ENCODE data around the gene GATA3. TPM values are rescaled to one million over a fixed set of nuclear protein-coding genes. Genes with fewer than 3 reads are reported as not detected.
A peak's percentile ranks its signal among the peaks of the same experiment; 100 is the strongest.

The GATA3 gene
- total RNA-seq, 1 donor = not detected

DNA sequence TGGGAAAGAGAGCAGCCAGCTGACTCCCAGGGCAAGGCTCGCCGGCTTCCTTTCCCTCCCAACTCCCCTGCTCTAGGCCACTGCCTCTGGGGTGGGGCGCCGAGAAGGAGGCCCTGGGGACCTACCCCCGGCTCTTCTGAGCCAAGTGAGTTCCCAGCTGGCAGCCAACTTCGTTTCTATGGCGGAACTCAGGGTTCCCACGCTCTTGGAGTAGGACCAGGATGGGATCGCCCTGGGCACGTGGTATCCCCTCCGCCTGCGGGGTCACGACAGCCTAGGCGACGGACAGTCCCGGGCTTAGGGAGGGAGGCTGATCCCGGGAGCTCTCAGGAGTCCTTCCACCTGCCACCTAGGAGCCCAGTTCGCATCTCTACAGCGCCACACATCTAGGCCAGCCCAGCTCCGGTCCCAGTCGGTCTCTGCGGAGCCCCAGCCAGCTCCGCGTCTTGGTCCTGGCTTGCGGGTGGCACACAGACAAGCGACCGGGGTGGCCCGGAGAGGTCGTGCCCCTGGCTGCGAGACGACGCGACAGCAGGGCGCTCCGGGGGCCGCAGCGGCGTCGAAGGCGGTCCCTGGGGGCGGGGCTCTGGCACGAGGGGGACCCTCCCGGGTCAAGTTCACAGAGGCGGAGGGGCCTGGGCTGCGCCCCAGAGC is 20.5 kb upstream of the GATA3 start:
- peak; percentile 75 for DNase-seq (ENCODE audit: insufficient read length, low spot score, missing footprints)
- TF ChIP-seq CTCF (IDR thresholded peaks at IDR 0.05; ENCODE audit: extremely low read depth, low read depth, low read length) = no peak
- Histone ChIP-seq H4K20me1 (ENCODE audit: insufficient read depth, low read length) (no peaks in the 10 kb centered on the region), H3K4me1 (ENCODE audit: insufficient read depth, low read length) (no peaks in the 10 kb centered on the region), H3K4me2 (ENCODE audit: insufficient read depth, low read length) (no peak overlapping the region), H3K79me2 (ENCODE audit: insufficient read depth, low read length) (no peaks in the 10 kb centered on the region), H3K27ac (ENCODE audit: low read depth, low read length) (no peak overlapping the region), H3K4me3 (ENCODE audit: insufficient read depth, low read length) (no peak overlapping the region), H2AFZ (ENCODE audit: low read length) (no peak overlapping the region), H3K9me3 (ENCODE audit: low read depth, low read length) (no peaks in the 10 kb centered on the region), H3K36me3 (ENCODE audit: insufficient read depth, low read length) (no peaks in the 10 kb centered on the region), H3K27me3 (ENCODE audit: insufficient read depth, low read length) (peaks cover 73% of the 10 kb centered on the region)

GRCh38 chr10:8034466-8035005 is 20.0 kb upstream of the GATA3 start:
- no peaks in the 10 kb centered on the region for H4K20me1 ChIP-seq (ENCODE audit: insufficient read depth, low read length)
- no peak overlapping the region for H3K4me2 ChIP-seq (ENCODE audit: insufficient read depth, low read length)
- no peak overlapping the region for H2AFZ ChIP-seq (ENCODE audit: low read length)
- no peaks in the 10 kb centered on the region for H3K79me2 ChIP-seq (ENCODE audit: insufficient read depth, low read length)
- no peak overlapping the region for H3K27ac ChIP-seq (ENCODE audit: low read depth, low read length)
- DNase-seq (ENCODE audit: insufficient read length, low spot score, missing footprints) = peak; percentile 59
- no peaks in the 10 kb centered on the region for H3K4me1 ChIP-seq (ENCODE audit: insufficient read depth, low read length)
- peaks cover 79% of the 10 kb centered on the region for H3K27me3 ChIP-seq (ENCODE audit: insufficient read depth, low read length)
- H3K4me3 ChIP-seq (ENCODE audit: insufficient read depth, low read length) = no peak overlapping the region
- no peaks in the 10 kb centered on the region for H3K36me3 ChIP-seq (ENCODE audit: insufficient read depth, low read length)
- TF ChIP-seq CTCF (IDR thresholded peaks at IDR 0.05; ENCODE audit: extremely low read depth, low read depth, low read length) = no peak
- H3K9me3 ChIP-seq (ENCODE audit: low read depth, low read length) = no peaks in the 10 kb centered on the region

DNA sequence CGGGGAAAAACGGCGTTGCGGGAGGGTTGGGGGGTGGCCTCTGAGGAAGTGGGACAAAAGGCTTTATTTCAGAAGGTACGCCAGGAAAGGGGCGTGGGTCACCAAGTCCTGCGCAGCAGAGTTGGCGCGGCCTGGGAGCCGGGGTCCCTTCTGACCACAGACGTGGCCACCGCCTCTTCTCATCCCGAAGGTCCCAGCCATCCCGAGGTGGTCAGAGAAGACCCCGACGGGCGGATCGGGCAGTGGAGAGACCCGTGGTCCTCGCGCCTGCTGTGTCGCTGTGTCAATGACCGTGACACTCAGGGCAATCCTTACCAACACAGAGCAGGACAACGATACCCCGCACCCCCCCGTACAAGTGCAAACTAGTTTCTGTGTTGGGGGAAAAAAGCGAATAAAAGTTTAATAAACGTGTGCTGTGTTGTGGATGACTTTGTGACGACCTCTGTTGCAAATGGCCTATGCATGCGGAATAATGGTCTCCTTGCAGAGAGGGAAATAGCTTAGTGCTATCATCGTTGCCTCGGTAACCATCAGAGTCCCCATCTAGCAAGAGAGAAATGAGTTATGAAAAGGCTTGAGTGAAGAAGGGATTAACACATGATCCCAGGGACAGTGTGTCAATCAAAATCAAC is 19.4 kb upstream of the GATA3 start:
- Histone ChIP-seq H3K27me3 (ENCODE audit: insufficient read depth, low read length) (peaks cover 85% of the 10 kb centered on the region), H3K27ac (ENCODE audit: low read depth, low read length) (no peak overlapping the region), H2AFZ (ENCODE audit: low read length) (no peak overlapping the region), H3K4me1 (ENCODE audit: insufficient read depth, low read length) (no peaks in the 10 kb centered on the region), H4K20me1 (ENCODE audit: insufficient read depth, low read length) (no peaks in the 10 kb centered on the region), H3K4me2 (ENCODE audit: insufficient read depth, low read length) (no peak overlapping the region), H3K9me3 (ENCODE audit: low read depth, low read length) (no peaks in the 10 kb centered on the region), H3K79me2 (ENCODE audit: insufficient read depth, low read length) (no peaks in the 10 kb centered on the region), H3K4me3 (ENCODE audit: insufficient read depth, low read length) (no peak overlapping the region), H3K36me3 (ENCODE audit: insufficient read depth, low read length) (no peaks in the 10 kb centered on the region)
- no peak for TF ChIP-seq CTCF (IDR thresholded peaks at IDR 0.05; ENCODE audit: extremely low read depth, low read depth, low read length)
- DNase-seq (ENCODE audit: insufficient read length, low spot score, missing footprints) = peak; percentile 42
